Measurements from ENCODE around the gene SLC30A10.
"Not testable (repeated sequence)": the region's sequence is repeated elsewhere in the genome, so short reads cannot be mapped to it uniquely, and the experiment has no call there.

The SLC30A10 gene

GRCh38 chr1:219897914-219898313, 30.4 kb downstream of the SLC30A10 start:
- H3K27ac ChIP-seq (ENCODE audit: insufficient read depth in 1 of 2, low read depth in 1 of 2, low read length in 2 of 2, poor library complexity in 1 of 2, severe bottlenecking in 2 of 2), result no peak overlapping the region
- POLR2A ChIA-PET, result no interaction called here
- WGBS (ENCODE audit: insufficient coverage), result no CpG with 5 or more reads among the region's 5 CpGs
- H3K4me3 ChIP-seq (ENCODE audit: control insufficient read depth in 1 of 7, extremely low read depth in 1 of 7, insufficient read depth in 4 of 7, low read depth in 2 of 7, low read length in 6 of 7), result no peak overlapping the region
- H3K27me3 ChIP-seq (replicated peaks in 2 of 5; ENCODE audit: control insufficient read depth in 4 of 5, insufficient read depth in 5 of 5, low read length in 4 of 5), result peaks cover 0 to 3% (median 2%) of the 10 kb centered on the region in 5 experiments
- CTCF ChIA-PET, result no interaction called here
- H3K9me3 ChIP-seq (ENCODE audit: control extremely low read depth in 1 of 5, control insufficient read depth in 4 of 5, insufficient read depth in 2 of 5, low read depth in 1 of 5, low read length in 4 of 5), result peaks cover 0 to 3% (median 0%) of the 10 kb centered on the region in 5 experiments
- DNase-seq, result no peak
- no peaks in the 10 kb centered on the region for H3K4me1 ChIP-seq (ENCODE audit: control extremely low read depth in 1 of 4, control insufficient read depth in 4 of 4, insufficient read depth in 4 of 4, low read length in 3 of 4)
- H3K36me3 ChIP-seq (ENCODE audit: control insufficient read depth in 4 of 4, insufficient read depth in 4 of 4, low read length in 3 of 4), result no peaks in the 10 kb centered on the region

GRCh38 chr1:219892271-219892670, 36.1 kb downstream of the SLC30A10 start:
- H3K4me1 ChIP-seq (ENCODE audit: control extremely low read depth in 1 of 4, control insufficient read depth in 4 of 4, insufficient read depth in 4 of 4, low read length in 3 of 4); DNase-seq; H3K27ac ChIP-seq (ENCODE audit: insufficient read depth in 1 of 2, low read depth in 1 of 2, low read length in 2 of 2, poor library complexity in 1 of 2, severe bottlenecking in 2 of 2); POLR2A ChIA-PET; H3K4me3 ChIP-seq (ENCODE audit: control insufficient read depth in 1 of 7, extremely low read depth in 1 of 7, insufficient read depth in 4 of 7, low read depth in 2 of 7, low read length in 6 of 7); H3K36me3 ChIP-seq (ENCODE audit: control insufficient read depth in 4 of 4, insufficient read depth in 4 of 4, low read length in 3 of 4); H3K9me3 ChIP-seq (ENCODE audit: control extremely low read depth in 1 of 5, control insufficient read depth in 4 of 5, insufficient read depth in 2 of 5, low read depth in 1 of 5, low read length in 4 of 5); CTCF ChIA-PET; H3K27me3 ChIP-seq (replicated peaks in 2 of 5; ENCODE audit: control insufficient read depth in 4 of 5, insufficient read depth in 5 of 5, low read length in 4 of 5): not testable (repeated sequence)
- no CpG with 5 or more reads among the region's 1 CpG for WGBS (ENCODE audit: insufficient coverage)

- H3K4me1 ChIP-seq (ENCODE audit: control extremely low read depth in 1 of 4, control insufficient read depth in 4 of 4, insufficient read depth in 4 of 4, low read length in 3 of 4); H3K27me3 ChIP-seq (replicated peaks in 2 of 5; ENCODE audit: control insufficient read depth in 4 of 5, insufficient read depth in 5 of 5, low read length in 4 of 5); H3K9me3 ChIP-seq (ENCODE audit: control extremely low read depth in 1 of 5, control insufficient read depth in 4 of 5, insufficient read depth in 2 of 5, low read depth in 1 of 5, low read length in 4 of 5); H3K36me3 ChIP-seq (ENCODE audit: control insufficient read depth in 4 of 4, insufficient read depth in 4 of 4, low read length in 3 of 4); POLR2A ChIA-PET; H3K27ac ChIP-seq (ENCODE audit: insufficient read depth in 1 of 2, low read depth in 1 of 2, low read length in 2 of 2, poor library complexity in 1 of 2, severe bottlenecking in 2 of 2); CTCF ChIA-PET; H3K4me3 ChIP-seq (ENCODE audit: control insufficient read depth in 1 of 7, extremely low read depth in 1 of 7, insufficient read depth in 4 of 7, low read depth in 2 of 7, low read length in 6 of 7); DNase-seq: not testable (repeated sequence)
- WGBS (ENCODE audit: insufficient coverage), result 100% methylated on average over 1 of the region's 4 CpGs
These were observed 36.5 kb downstream of the SLC30A10 start for GRCh38 chr1:219891846-219892245.

GRCh38 chr1:219888667-219889066, 39.7 kb downstream of the SLC30A10 start:
- H3K4me1 ChIP-seq (ENCODE audit: control extremely low read depth in 1 of 4, control insufficient read depth in 4 of 4, insufficient read depth in 4 of 4, low read length in 3 of 4); H3K36me3 ChIP-seq (ENCODE audit: control insufficient read depth in 4 of 4, insufficient read depth in 4 of 4, low read length in 3 of 4); CTCF ChIA-PET; H3K9me3 ChIP-seq (ENCODE audit: control extremely low read depth in 1 of 5, control insufficient read depth in 4 of 5, insufficient read depth in 2 of 5, low read depth in 1 of 5, low read length in 4 of 5); DNase-seq; POLR2A ChIA-PET; H3K4me3 ChIP-seq (ENCODE audit: control insufficient read depth in 1 of 7, extremely low read depth in 1 of 7, insufficient read depth in 4 of 7, low read depth in 2 of 7, low read length in 6 of 7); H3K27ac ChIP-seq (ENCODE audit: insufficient read depth in 1 of 2, low read depth in 1 of 2, low read length in 2 of 2, poor library complexity in 1 of 2, severe bottlenecking in 2 of 2); H3K27me3 ChIP-seq (replicated peaks in 2 of 5; ENCODE audit: control insufficient read depth in 4 of 5, insufficient read depth in 5 of 5, low read length in 4 of 5): not testable (repeated sequence)
- no CpG with 5 or more reads among the region's 4 CpGs for WGBS (ENCODE audit: insufficient coverage)

- Histone ChIP-seq H3K36me3 (ENCODE audit: control insufficient read depth in 4 of 4, insufficient read depth in 4 of 4, low read length in 3 of 4) (no peaks in the 10 kb centered on the region), H3K9me3 (ENCODE audit: control extremely low read depth in 1 of 5, control insufficient read depth in 4 of 5, insufficient read depth in 2 of 5, low read depth in 1 of 5, low read length in 4 of 5) (no peaks in the 10 kb centered on the region), H3K4me1 (ENCODE audit: control extremely low read depth in 1 of 4, control insufficient read depth in 4 of 4, insufficient read depth in 4 of 4, low read length in 3 of 4) (no peaks in the 10 kb centered on the region), H3K27me3 (replicated peaks in 2 of 5; ENCODE audit: control insufficient read depth in 4 of 5, insufficient read depth in 5 of 5, low read length in 4 of 5) (peaks cover 0 to 8% (median 4%) of the 10 kb centered on the region in 5 experiments), H3K4me3 (ENCODE audit: control insufficient read depth in 1 of 7, extremely low read depth in 1 of 7, insufficient read depth in 4 of 7, low read depth in 2 of 7, low read length in 6 of 7) (no peak overlapping the region), H3K27ac (ENCODE audit: insufficient read depth in 1 of 2, low read depth in 1 of 2, low read length in 2 of 2, poor library complexity in 1 of 2, severe bottlenecking in 2 of 2) (no peak overlapping the region)
- ChIA-PET POLR2A (no interaction called here), CTCF (no interaction called here)
- WGBS (ENCODE audit: insufficient coverage), result no CpG with 5 or more reads among the region's 2 CpGs
- no peak for DNase-seq
These were observed 42.7 kb downstream of the SLC30A10 start for GRCh38 chr1:219885680-219886079.

- WGBS (ENCODE audit: insufficient coverage), result 96% methylated on average over 3 of the region's 5 CpGs
- no peak overlapping the region for H3K4me3 ChIP-seq (ENCODE audit: control insufficient read depth in 1 of 7, extremely low read depth in 1 of 7, insufficient read depth in 4 of 7, low read depth in 2 of 7, low read length in 6 of 7)
- H3K27ac ChIP-seq (ENCODE audit: insufficient read depth in 1 of 2, low read depth in 1 of 2, low read length in 2 of 2, poor library complexity in 1 of 2, severe bottlenecking in 2 of 2), result no peak overlapping the region
- peaks cover 0 to 10% (median 4%) of the 10 kb centered on the region in 5 experiments for H3K27me3 ChIP-seq (replicated peaks in 2 of 5; ENCODE audit: control insufficient read depth in 4 of 5, insufficient read depth in 5 of 5, low read length in 4 of 5)
- ChIA-PET CTCF (no interaction called here), POLR2A (no interaction called here)
- no peaks in the 10 kb centered on the region for H3K36me3 ChIP-seq (ENCODE audit: control insufficient read depth in 4 of 4, insufficient read depth in 4 of 4, low read length in 3 of 4)
- DNase-seq, result no peak
- H3K4me1 ChIP-seq (ENCODE audit: control extremely low read depth in 1 of 4, control insufficient read depth in 4 of 4, insufficient read depth in 4 of 4, low read length in 3 of 4), result no peaks in the 10 kb centered on the region
- no peaks in the 10 kb centered on the region for H3K9me3 ChIP-seq (ENCODE audit: control extremely low read depth in 1 of 5, control insufficient read depth in 4 of 5, insufficient read depth in 2 of 5, low read depth in 1 of 5, low read length in 4 of 5)
These were observed 44.7 kb downstream of the SLC30A10 start for GRCh38 chr1:219883400-219884332.

- POLR2A ChIA-PET, result interaction anchor here (0.6 to 0.8 kb wide), 2 partner anchors 13 to 120 kb away, joined by 3 to 4 read pairs; no protein-coding TSS in a partner anchor
- H3K4me3 ChIP-seq (ENCODE audit: control insufficient read depth in 1 of 7, extremely low read depth in 1 of 7, insufficient read depth in 4 of 7, low read depth in 2 of 7, low read length in 6 of 7), result no peak overlapping the region
- CTCF ChIA-PET, result no interaction called here
- 60% methylated on average over 2 of the region's 3 CpGs for WGBS (ENCODE audit: insufficient coverage)
- H3K9me3 ChIP-seq (ENCODE audit: control extremely low read depth in 1 of 5, control insufficient read depth in 4 of 5, insufficient read depth in 2 of 5, low read depth in 1 of 5, low read length in 4 of 5), result no peaks in the 10 kb centered on the region
- no peak for DNase-seq
- H3K4me1 ChIP-seq (ENCODE audit: control extremely low read depth in 1 of 4, control insufficient read depth in 4 of 4, insufficient read depth in 4 of 4, low read length in 3 of 4), result no peaks in the 10 kb centered on the region
- H3K36me3 ChIP-seq (ENCODE audit: control insufficient read depth in 4 of 4, insufficient read depth in 4 of 4, low read length in 3 of 4), result no peaks in the 10 kb centered on the region
- no peak overlapping the region for H3K27ac ChIP-seq (ENCODE audit: insufficient read depth in 1 of 2, low read depth in 1 of 2, low read length in 2 of 2, poor library complexity in 1 of 2, severe bottlenecking in 2 of 2)
- peaks cover 0 to 18% (median 4%) of the 10 kb centered on the region in 5 experiments for H3K27me3 ChIP-seq (replicated peaks in 2 of 5; ENCODE audit: control insufficient read depth in 4 of 5, insufficient read depth in 5 of 5, low read length in 4 of 5)
These were observed 45.6 kb downstream of the SLC30A10 start for GRCh38 chr1:219882755-219883154.

Measured in common myeloid progenitor, CD34-positive (primary cell).